HTR-8/SVneo (cell line): ENCODE measurements around the gene DISP1.

ENCODE experiments used
- DNase-seq: peaks from one replicate; pipeline ENCODE4 v3.0.0; 2011; ENCODE audit warnings: low spot score, mixed read lengths; ENCODE audit not compliant: insufficient read length
- FAIRE-seq: peaks from 2 replicates; lab custom pipeline; 2011; peaks lifted over from hg19 to GRCh38; lab: Jason Lieb, UNC

The DISP1 gene

DNA sequence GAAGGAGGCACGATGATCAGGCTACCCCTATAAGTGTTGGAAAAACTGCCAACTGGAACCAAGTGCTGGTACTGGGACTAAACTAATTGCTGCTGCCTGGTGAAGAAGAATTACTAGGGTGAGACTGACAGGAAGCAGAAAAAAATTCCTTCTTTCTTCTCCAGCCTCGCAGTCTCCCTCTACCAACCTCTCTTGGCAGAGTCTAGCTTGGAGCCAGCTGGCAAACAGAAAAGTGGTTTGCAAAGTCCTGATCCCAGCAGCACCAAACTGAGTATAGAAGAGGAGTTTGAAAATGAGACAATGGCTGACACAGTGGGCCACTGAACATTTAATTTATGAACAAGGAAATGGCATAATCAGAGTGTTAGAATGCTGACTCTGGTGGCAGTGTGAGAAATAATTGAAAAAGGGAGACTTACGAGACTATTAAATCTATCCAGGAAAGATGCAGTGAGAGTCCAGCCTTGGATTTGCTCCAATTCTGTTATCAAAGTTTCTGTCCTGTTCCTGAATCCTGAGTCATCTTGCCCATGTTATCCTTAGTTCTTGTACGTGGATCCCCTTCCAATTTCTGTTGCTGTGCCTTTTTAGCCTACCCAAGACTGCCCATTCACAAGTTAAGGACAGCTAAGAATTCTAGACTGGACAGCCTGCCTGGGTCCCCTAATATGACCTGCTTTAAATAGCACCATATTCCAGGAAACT is 23.7 kb upstream of the DISP1 start:
- FAIRE-seq (no peak), DNase-seq (no peak)

DNA sequence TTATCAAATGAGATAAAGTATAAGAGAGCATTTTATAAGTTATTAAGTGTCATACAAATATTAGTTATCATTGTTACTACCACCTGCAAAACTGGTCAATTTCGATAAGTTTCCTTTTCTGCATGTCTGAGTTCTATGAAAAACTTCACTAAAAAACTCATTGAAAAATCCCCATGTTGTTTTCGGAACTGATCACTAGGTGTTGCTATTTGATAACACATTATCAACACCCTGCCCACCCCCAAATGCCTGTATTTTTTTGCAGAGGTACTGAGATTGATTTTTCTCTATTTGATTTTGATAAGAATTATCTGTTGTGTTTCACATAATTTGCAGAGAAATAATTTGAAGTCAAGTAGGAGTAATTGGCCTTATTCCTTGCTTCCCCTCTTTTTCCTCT is 22.1 kb upstream of the DISP1 start:
- FAIRE-seq (no peak), DNase-seq (peak; percentile 36)

DNA sequence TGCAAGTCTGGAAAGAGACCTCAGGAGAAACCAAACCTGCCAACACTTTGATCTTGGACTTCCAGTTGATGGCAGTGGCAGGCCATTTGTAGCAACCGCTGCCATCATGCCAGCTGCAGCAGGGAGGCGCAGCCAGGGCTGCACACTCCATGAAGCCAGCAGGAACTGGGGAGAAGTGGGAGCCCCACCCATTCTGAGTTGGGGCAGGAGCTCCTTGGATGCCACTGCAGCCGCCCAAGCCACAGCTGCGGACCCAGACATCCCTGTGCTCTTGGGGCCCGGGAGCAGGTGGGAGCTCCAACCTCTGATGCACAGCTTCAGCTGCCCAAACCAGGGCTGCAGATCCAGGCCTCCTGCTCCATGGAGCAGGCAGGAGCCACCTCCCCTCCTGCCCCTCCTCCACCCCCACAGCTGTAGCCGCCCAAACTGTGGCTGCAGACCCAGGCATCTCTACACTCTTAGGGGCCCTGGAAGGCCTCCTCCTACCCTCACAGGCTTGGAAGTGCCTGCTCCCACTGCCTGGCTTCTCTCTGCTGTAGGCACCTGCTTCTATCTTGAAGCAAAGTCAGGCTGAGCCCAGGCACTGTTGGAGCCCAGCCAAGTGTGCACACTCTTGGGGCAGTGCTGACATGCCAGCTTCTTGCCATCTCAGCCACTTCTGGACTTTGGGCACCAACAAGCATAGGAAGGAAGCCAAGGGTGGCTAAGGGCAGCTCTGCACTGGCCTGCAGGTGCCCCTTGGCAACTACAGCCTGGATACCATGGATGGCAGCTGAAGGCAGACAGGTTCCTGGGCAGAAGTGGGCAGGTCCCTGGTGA is 20.0 kb upstream of the DISP1 start:
- FAIRE-seq (no peak), DNase-seq (no peak)

DNA sequence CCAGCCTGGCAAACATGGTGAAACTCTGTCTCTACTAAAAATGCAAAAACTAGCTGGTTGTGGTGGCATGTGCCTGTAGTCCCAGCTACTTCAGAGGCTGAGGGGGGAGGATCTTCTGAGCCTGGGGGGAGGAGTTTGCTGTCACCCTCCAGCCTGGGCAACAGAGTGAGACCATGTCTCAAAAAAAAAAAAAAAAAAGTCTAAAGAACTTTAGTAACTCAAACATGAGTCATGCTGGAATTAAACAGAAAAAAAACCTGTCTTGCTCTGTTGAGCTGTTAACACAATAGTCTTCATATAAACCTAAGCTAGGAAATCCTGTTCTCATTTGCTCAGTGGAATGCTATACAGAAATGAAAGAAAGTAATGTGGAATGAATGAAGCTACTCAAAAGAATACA is 16.7 kb upstream of the DISP1 start:
- DNase-seq (no peak), FAIRE-seq (no peak)

DNA sequence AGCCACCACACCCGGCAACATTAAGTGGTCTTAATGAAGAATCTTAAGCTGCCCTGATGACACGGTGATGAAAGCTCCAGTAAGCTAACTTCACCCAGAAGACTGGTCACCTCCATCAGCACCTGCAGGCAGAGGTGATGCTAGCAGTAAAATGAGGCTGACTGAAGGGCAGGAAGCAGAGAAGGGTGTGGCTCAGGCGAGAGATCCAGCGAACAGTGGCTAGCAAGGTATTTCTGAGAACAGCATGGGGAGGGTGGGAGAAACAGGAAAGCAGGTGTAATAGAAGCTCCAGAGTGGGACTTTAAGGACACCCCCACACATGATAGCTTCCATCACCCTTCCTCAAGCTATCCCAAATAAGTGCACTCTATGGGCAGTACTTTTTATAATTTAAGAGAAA is 15.9 kb upstream of the DISP1 start:
- FAIRE-seq = no peak
- DNase-seq = no peak

DNA sequence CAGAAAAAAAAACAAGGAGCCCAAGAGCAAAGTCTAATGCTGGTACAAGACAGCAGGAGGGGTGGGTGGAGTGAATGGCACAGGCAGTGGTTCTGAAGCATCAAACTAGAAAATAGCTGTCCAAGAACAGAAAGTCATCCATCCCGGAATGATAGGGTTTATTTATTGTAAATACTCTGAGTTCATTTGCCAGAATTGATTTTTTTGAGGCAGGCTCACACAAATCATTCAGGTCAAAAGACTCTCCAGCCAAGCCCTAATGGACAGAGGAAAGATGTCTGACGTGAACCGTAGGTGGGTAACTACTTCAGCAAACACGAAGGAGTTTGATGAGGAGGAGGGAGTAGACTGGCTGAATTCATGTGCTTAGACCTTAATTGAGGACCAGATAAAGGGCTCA is 13.8 kb upstream of the DISP1 start:
- DNase-seq (no peak), FAIRE-seq (no peak)

DNA sequence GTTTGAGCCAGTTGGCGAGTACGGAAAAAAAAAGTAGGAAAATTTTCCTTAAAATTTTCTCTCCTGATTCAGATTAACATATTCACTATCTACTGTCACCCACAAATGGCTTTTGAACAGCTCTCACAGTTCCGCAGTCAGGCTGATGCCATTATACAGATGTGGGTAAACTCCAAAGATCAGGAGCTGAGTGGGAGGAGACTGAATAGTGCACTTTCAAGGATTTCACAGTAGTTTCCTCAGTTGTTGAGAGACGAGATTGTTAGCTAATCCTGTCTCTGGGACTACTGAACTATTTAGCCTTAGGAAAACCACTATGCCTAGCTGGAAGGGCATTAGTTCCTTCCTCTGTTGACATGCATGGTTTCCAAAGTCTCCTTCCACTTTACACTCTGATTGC is 3.2 kb upstream of the DISP1 start:
- FAIRE-seq (no peak), DNase-seq (no peak)

DNA sequence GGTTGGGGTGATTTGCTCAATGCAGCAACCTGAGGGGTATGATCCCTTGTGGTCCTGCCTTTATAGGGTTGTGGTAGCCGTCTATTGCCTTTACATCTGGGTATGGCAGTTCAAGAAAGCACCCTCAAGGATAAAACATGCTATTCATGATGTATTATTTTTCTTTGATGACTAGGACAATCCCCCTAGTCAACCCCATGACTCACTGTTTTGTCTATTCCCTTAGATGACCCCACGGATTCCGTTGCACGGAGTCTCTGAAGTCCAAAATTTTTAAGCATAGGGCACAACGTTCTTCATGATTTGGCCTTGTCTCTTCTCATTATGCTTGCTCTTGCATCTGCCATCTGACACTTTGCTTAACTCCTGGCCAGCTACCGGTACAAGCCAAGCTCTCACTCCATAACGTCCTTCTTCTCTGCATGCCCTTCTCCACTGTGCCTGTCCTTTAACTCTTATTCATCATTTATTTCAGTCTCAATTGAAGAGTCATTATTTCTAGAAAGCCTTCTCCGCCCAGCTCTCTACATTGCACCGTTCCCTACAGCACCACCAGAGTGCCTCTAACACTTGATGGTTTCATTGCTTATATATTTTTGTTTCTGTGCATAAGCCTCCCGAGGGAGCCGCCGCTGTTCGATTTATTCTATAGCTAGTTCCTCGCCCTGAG is 838 bp upstream of the DISP1 start:
- FAIRE-seq = no peak

DNA sequence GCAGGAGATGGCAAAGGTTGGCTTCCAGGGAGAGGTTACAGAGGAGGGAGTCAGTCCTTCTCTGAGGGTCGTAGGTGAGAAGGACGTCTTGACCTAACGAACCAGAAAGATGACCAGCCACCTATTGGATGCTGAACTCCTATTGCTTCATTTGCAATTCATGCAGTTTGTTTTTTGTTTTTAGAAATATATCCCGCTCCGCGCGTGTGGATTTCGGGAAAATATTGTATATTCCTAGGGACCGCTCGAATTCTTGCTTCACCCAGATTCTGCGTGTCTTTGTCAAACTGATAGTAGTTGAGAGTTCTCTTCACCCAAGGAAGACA is 564 bp downstream of the DISP1 start:
- no peak for FAIRE-seq

More for the DNA sequence above, 838 bp upstream of the DISP1 start:
- DNase-seq = no peak

DNA sequence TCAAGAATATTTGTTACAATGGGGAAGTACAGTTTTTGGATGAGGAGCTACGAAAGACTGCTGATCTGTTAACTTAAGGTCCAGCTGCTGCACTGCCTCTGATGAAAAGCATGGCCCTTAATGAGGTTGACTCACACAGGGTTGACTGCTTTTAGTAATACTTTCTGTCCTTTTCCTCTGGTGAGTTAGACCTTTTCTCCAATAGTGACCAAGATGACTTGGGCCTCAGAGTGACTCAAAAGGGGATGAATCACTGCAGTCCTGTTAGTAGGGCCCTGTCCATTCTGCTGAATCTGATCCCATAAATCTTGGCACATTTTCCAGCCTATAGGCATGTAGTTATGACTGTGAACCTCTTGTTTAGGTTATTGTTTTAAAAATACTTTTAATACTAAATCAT is 2.7 kb downstream of the DISP1 start:
- no peak for FAIRE-seq
- peak; percentile 76 for DNase-seq

More for the DNA sequence above, 564 bp downstream of the DISP1 start:
- no peak for DNase-seq

DNA sequence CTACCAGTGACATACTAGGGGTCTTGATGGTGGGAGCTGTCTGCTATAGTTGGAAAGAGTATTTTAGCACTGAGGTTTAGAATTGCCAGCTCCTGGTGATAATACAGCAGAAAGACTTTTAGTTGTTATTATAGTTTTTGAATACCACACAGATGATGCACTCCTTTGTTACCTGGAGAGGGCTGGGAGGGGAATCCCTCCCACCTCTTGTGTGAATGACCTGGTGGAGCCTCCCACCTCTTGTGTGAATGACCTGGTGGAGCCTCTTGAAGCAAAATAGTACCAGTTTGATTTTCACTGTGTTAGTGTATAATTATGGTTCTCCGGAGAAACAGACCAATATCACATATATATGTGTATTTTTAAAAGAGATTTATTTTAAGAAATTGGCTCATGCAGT is 3.3 kb downstream of the DISP1 start:
- DNase-seq (no peak), FAIRE-seq (no peak)

DNA sequence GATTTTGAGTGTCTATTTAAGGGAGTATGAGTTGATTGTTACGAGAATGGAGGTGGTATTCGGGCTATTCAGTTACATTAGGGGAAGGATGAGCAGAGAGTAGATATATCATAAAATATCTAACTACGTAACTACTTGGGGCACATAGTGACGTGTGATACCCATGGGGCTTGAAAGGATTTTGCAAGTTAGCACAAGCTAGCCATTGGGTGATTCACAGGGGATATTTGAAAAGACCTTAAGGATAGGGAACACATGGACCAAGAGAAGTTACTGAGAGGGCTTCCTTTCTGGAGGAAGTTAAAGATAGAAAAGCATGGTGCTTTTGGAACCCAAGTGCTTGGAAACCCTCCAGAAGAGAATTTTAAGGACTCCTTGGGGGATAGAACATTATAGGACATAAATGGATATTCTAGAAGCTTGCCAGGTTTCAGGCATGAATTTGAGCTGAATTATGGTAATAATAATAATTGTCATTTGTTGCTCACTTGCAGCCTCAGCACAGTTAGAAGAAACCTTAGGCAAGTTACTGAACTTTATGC is 5.4 kb downstream of the DISP1 start:
- DNase-seq (no peak), FAIRE-seq (no peak)

DNA sequence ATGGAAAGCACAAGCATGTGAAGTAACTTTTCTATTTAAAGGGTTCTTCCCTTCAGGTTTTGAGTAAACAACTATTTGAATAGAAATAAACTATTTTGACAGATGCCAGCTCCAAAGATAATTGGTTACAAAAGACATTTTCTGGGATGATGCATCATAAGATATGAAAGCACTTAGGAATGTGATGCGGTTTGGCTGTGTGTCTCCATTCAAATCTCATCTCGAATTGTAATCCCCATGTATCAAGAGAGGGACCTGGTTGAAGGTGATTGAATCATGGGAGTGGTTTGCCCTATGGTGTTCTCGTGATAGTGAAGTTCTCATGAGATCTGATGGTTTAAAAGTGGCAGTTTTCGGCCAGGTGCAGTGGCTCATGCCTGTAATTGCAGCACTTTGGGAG is 6.4 kb downstream of the DISP1 start:
- no peak for DNase-seq
- no peak for FAIRE-seq

DNA sequence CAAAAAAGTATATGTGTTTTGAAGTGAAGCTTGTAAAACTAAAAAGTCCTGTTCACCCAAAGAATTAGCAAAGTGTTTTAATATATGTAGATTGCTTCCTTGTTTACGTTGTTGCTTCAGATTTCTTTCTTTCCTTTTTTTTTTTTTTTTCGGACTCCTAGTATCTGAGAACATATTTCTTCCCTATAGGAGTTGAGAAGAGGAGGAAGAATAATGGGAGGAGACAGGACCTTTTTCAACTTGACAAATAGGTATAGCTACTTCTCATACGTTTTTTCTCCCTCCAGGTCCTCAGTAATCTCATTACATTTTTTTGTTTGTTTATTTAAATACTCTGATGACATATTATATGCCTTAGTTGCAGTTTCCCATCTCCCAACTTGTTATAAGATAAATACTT is 8.9 kb downstream of the DISP1 start:
- no peak for DNase-seq

DNA sequence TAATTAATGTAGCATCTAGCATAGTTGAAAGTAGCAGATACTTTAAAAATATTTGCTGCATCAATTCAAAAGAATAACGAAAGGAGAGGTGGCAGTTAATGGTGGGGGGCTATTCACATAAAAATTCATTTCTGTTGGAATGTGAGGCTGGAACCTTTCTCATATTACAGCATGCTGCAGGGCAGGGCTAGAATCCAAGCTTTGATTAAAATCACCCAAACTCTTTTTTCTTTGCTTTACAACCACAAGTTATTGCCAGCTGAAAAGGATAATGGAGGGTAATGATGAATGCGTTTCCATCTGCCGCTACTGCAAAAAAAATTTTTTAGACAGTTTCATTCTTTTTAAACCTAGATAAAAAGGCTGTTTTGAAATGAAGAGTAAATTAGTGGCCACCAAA is 9.8 kb downstream of the DISP1 start:
- DNase-seq = no peak
- no peak for FAIRE-seq

More for the DNA sequence above, 8.9 kb downstream of the DISP1 start:
- FAIRE-seq = no peak

DNA sequence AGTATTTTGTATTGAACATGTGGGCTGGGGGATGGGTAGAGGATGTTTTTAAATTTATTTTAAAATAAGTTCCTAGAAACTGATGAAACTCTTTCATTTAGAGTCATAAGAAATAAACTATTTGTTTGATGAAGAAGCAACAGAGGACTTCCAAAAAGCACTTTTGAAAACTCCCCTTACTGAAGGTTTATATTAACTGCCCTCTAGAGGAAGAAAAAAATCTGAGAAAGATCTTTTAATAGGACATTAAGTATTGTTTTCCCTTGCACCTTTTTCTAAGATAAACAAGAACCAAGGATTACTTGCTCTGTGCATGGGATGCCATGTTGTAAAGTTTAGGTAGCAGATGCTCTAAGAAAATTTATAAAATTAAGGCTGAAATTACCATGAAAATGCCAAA is 14.1 kb downstream of the DISP1 start:
- DNase-seq (no peak), FAIRE-seq (no peak)

DNA sequence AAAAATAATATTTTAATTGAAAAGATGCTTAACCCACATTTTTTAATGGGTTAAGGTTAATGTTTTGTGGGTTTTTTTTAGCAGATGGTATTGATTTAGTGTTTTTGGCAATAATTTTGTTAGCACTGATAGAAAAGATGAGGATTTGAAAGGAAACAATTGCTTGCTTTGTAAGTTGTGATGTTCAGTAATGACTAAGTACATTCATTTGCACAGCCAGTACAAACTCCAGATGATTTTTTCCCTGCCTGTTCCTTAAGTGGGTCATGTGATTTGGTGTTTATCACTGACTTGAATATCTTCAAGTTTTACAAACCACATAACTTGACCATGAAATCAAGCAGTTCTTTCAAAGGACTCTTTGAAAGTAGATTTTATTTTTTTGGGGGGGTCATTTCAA is 15.0 kb downstream of the DISP1 start:
- no peak for FAIRE-seq

DNA sequence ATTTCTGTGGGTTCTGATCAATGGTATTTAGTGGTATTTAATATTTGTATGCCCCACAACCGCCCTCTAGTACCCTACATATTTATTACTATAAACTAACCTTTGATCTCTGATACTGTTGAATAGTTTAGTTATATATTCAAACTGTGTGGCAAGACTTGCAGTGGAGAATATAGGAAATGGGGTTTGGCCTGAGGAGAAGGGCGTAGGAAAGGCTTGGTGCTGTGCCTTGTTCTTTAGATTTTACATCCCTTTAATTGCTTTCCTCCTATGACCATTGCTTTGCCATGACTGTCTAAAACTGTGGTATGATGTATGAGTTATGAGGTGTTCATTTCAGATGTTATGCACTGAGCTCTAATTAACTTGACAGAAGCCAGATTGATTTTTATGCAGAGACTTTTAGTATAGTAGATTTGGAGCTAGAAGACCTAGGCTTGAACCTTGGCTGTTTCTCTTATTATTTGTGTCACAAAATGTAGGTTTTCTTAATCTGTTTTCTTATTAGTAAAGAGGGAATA is 18.6 kb downstream of the DISP1 start:
- no peak for FAIRE-seq
- no peak for DNase-seq

More for the DNA sequence above, 15.0 kb downstream of the DISP1 start:
- no peak for DNase-seq

DNA sequence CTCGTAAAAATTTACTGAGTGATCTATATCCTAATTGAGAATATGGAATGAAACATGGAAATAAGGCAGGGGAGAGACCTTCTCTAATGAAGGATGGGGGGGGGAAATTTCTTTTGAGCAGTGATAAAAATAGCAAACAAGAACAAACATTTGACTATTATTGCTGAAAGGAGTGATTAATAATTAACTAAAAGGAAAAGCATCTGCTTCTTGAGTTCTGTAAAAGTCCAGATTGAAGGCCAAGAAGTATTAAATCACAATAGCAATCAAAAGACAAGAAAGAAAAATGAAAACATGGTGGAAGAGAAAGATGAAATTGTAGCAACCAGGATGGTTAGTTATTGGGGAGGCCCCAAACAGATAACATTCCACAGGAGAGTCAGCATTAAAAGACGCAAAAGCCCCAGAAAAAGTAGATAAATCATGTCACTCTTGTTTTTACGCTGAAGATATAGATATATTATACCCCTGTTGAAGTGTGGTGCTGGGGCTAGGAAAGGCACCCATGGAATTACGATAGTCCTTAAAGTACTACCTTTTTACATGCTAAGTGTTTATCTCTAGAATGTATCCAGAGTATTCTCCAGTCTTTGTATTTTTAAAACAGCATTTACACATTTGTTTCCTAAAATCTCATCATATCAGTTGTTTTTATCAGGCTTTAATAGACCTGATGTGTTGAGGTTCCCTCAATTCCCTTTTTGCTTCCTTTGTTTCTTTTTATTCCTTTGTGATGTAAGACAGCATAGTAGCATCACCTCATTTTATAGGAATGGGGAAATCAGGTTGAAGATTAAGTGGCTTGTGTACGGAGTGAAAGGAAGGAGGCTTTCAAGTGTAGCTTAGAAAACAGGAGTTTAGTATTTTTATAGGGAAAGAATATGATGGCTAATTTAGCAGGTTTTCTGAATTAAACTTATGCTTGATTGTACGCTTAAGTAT is 28.9 kb downstream of the DISP1 start:
- FAIRE-seq (no peak), DNase-seq (no peak)

DNA sequence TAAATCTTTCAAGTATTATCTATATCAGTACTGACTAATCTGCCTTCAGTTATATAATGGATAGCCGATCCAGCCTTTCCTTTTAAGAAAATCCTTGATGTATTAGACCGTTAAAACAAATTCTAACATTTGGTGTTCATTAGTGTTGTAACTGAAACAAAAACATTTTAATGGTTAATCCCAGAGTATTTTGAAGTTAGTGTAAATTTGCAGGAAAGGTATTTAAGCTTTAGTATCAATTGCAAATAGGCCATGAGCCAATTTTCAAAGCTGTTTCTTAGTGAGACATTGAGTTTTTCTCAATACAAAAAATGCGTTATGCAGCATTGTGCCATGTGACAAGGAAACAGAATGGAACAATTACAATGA is 29.6 kb downstream of the DISP1 start:
- FAIRE-seq (no peak), DNase-seq (no peak)
